A673 (cell line): ENCODE data around the gene DOK4.

ENCODE experiments used
- CTCF ChIP-seq: fragments of 300-800, 200-600 bp; sonication (generic); conservative IDR thresholded peaks from 2 replicates; pipeline ENCODE4 v1.5.1; 2017; ENCODE audit warnings: low read depth, mild to moderate bottlenecking, antibody characterized with exemption, low read length, moderate library complexity, mixed read lengths
- EZH2 ChIP-seq: fragments of 200-600 bp; sonication (generic); IDR thresholded peaks from 2 replicates; pipeline ENCODE4 v1.6.1; 2017; ENCODE audit warnings: borderline replicate concordance, low read depth, mild to moderate bottlenecking, mixed read lengths, antibody characterized with exemption, low read length; ENCODE audit not compliant: poor library complexity, severe bottlenecking

- no peak for TF ChIP-seq CTCF
- no peak for TF ChIP-seq EZH2
These were observed 24.0 kb upstream of the DOK4 start for GRCh38 chr16:57510016-57510871.
